Hematopoietic multipotent progenitor cell treated with erythropoietin and hydrocortisone succinate and interleukin-3 and kit ligand, for 8 days (in vitro differentiated cells): Measurements from ENCODE around the gene ADNP.

Experiments
- DNase-seq: peaks from one replicate; pipeline ENCODE4 v3.0.0-alpha.2; 2015

The ADNP gene

DNA sequence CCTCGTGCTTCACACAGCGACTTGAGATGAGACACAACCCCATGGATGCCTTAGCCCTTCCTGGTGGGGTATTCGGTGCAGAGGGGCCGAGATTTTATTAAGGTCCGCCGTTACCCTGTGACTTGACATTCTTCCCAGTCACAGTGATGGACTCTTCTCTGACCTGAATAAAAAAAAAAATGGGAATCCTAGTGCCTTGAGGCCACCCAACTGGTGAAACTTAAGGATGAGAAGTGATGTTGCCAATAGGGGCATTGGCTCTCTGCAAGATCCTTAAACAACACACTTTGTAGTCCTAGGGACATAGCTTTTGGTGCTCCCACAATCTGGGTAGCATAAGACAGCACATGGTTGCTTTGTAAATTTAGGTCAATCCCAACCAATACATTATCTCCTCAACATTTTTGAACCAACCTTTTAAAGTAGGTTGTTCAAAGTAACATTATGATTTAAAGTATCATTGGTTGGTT is 814 bp upstream of the ADNP start:
- DNase-seq: peak; percentile 35

DNA sequence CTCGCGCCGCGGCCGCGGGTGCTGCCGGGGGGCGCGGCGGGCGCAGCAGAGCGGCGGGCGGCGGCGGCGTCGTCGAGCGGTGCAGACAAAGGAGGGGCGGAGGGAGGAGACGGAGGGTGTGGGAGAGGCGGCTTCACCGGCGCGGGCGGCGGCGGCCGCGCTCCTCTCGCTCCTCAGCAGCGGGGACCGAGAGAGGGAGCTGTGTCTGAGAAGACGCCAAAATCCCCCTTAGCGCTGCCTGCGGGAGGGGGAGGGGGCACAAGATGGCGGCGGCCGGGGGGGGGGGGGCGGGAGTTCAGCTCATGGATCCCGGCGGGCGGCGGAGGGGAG is 296 bp downstream of the ADNP start:
- DNase-seq: no peak

DNA sequence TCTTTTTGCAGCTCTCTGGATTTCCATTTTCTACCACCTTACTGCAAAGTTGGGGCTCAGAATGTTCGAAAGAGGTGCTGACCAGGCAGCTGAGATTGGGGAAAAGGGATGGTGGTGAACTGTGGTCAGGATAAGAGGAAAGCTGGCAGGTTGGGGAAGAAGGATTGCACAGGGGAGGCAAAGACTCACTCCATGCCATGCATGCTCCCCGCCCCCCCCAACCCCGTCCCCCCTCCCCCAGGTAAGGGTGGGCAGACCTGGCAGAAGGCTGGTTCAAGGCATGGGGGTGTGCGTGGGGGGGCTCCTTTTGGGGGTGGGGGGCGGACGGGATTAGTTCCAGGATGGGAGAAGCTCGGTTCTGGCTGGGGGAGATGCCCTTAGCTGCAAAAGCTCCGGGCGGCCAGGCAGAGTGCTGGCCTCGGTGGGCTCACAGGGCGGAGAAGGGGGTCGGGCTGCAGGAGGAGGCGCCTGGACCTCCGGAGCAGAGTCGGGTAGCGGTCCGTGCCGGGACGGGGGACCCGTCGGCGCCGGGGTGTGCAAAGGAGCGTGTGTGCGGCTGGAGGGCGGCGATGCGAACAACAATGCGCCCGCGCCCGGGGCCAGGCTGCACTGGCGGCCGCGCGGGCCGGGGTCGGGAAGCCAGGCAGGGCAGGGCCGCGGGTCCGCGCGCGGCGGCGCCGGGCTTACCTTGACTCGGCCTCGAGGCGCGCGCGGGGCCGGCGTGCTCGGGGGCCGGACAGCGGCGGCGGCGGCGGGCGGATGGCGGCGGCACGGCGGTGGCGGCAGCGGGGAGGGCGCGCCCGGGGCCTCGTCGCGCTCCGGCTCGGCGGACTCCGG is 880 bp downstream of the ADNP start:
- no peak for DNase-seq

DNA sequence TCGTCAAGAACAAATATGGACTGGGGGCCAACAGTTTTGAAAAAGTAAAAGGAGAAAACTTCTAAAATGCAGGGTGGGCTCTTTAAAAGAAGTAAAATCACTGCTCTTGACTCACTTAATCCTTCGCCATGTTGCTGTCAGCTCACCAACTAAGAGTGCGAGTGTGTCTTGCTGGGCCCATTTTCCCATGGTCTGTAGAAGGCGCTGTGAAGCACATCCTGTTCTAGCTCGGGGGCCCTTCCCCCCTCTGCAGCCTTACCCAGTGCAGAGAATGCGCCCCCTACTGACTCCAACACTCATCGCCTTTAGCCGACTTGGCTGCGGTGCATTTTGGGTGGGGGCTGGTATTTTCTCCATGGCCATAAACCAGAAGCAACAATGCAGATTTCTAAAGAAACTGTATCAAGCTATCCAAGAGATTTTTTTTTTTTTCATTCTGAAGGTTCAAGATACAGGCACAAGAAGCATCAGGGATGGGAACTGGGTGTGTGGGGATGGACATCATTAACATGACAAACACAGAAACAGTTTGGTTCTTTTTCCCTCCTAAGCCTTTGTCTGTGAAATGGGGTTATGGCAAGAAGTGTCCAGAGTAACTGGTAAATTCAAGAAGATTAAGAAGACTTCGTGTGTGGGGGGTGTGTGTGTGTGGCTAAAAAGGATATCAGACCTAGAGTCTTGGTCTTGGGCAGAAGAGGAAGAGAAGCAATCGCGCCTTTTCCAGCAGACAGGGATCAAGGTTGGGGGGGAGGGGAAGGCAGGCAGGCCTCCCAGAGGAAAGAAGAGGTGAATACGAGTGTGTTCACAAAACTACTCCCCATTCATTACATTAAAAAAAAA is 1.7 kb downstream of the ADNP start:
- peak; percentile 96 for DNase-seq

DNA sequence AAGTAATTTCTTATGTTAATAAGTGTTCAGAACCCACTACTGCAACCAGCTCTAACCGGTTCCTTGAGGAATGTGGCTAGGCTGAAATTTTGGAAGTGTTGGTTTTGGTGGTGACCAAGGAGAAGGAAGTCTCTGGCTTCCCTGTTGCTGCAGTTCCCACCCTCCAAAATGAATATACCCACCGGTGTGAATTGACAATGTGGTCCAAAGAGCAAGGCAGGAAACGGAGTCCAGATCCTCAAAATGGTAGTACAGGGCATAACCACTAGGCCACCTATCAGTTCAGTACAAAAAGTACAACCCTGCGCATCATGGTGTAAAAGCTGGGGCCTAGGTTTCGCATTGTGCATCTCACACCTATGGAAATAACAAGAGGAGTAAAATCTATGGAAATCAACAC is 2.8 kb downstream of the ADNP start:
- DNase-seq: peak; percentile 29

DNA sequence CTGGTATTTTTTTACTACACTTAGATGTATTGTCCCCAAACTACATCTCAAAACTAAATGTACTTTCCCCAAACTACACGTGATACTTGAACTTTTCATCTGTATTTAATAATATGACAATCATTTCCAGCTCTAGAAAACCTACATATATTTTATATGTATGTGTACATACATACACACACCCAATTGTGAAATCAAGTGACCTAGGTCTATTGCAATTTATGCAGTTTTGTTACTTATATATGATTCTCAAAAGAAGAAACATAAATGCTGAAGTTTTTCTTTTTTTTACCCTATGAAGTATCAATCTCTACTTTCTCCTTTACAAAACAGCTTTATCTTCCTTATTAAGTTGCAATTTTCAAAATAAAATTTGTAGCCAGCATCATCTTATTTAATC is 4.7 kb downstream of the ADNP start:
- DNase-seq: no peak

DNA sequence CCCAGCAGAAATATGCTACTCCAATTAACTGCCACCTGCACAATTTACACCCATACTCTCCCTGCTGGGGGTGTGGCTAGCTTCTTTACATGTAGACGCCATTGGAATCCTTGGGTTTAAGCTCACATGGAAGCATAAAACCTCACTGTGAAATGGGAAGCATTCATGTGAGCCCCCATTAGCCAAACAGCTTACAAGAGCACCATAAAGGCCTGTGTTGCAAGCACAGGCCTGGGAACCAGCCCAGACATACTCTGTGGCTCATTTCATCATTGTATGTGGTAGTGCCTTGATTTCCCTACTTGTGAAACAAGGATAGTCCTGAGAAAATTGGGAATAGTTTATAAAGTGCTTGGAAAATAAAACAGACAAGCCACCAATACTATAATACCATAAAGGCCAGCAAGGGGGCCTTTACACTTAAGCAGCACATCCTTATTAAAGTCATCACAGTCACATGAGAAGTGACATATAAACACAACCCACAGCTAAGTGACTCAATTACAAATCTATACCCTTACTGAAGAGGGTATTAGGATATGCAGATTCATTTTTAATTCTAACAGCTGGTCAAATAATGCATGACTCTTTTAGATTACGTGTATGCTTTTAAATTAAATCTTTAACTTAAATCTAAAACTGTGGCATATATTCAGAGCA is 6.8 kb downstream of the ADNP start:
- no peak for DNase-seq

DNA sequence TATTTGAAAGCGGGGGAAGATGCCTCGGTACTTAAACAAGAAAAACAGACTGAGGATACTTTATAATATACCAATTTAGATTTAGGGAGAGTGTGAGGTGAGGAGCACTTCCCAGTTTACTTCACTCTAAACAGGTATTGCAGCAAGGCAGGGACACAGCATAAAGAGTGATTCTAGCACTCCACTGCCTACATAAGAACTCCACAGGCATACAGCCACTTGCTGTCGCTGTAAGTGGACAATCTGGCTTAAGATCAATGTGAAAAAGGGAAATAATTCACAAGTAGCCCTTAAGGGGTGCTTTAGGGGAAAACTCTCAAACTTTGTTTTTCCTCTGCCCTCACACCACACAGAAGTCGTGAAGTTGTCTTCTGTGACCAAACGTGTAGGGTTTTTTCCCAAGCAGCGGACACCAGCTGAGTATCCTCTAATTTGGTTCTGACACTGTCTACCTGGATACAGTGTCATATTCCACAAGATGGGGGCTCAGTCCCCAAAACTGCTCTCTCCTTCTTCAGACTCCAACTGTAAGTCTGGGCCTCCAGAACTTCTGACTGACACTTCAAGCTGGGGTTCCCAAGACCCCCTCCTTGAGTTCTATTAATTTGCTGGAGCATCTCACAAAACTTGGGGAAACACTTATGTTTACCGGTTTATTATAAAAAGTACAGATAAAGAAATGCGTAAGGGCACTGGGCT is 9.3 kb downstream of the ADNP start:
- DNase-seq: no peak

DNA sequence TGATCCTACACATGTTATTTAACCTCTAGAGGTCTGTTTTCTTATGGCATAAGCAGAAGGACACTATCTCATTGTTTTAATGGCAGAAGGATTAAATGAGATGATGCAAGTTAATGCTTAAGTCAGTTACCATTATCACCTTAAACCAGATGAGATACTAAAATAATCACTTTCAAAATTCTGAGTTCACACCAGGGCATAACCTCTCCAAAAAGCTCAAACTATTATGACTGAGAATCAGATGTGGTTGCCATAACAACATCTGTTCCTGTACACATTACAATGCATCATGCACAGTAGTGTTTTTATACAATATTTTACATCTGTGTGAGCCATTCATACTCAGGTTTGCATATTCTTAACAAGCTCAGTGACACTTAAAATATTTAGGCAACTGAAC is 10.2 kb downstream of the ADNP start:
- DNase-seq: peak; percentile 68

DNA sequence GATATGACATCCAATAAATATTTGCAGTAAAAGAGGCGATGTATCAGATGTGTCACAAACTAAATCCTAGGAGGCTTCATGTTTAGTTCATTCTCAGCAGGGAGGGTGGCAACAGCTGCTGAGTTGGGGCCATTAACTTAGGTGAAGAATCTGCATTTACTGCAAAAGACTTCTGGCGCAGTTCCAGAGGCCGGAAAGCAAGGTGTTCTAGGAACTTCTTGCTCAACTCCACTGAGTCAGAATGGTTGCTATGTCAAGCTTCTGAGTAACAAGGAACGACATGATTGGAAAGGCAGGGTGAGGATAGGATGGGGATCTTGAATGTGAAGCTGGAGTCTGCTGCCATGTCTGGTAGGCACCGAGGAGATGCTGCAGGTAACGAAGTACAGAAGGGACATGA is 11.7 kb downstream of the ADNP start:
- DNase-seq: no peak

DNA sequence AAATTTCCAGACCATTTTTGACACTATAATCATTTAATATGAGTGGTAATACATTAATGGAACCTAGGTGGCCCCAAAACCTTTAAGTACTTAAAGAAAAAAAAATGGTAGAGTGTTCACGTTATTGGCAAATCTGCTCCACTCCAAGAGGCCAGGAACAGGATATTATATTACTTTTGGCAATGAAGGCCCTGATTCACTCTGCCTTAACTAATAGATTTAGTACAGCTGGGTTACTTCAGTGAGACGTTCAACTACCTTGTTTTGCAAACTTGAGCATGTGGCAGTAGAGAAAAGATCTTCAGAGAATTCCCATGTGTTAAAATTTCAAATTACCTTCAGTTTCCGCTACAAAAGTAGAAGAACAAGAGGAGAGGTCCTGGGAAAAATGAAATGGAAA is 12.8 kb downstream of the ADNP start:
- DNase-seq: no peak

DNA sequence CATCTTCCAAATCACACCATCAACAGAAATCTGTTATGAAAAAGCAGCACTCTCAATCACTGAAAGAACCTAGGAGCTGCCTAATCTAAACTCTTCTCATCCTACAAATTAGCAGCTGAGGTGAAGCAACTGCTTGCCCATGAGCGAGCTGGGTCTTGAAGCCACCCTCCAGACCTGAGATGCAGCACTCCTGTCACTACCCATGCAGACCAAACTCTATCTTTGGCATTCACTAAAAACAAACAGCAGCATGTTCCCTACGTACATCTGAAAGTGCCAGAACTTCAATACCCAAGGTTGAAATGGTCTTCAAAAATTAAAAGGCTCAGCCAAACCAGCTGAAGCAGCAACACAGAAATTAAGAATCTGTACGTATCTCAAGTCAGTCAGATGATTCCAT is 14.3 kb downstream of the ADNP start:
- DNase-seq: no peak

DNA sequence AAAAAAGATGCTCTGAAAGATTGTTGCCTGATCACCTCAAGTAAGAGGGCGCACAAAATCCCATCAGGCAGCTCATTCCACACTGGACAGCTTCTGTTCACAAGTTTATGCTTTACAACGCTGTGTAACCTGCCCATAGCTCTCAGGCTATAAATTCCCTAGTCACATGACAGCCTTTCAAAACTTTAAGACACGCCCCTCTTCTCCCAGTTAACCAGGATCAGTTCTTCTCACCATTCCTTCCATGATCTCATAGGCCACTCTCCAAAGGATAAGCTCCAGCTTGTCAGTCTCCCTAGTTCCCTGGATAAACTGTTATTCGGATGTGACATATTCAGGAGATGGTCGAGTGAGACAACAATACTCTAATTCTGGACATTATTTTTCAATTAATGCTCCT is 15.0 kb downstream of the ADNP start:
- no peak for DNase-seq

DNA sequence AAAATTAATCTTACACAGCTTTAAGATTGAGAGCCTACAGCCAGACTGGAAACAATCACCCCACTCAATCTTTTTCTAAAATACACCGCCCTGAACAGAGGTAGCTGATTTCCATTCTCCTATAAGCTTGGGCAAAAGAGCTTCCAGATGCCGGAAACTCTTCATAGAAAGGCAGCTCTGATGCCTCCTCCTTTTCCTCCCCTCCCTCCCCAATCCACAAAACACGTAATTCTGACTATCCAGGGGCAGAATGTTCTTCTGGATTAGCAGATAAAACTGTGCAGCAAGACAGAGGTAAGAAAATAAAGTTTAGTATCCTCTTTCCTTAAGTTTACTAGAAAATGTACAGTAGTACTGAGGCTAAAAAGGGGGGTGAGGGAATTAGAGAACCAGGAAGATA is 15.8 kb downstream of the ADNP start:
- DNase-seq: no peak

DNA sequence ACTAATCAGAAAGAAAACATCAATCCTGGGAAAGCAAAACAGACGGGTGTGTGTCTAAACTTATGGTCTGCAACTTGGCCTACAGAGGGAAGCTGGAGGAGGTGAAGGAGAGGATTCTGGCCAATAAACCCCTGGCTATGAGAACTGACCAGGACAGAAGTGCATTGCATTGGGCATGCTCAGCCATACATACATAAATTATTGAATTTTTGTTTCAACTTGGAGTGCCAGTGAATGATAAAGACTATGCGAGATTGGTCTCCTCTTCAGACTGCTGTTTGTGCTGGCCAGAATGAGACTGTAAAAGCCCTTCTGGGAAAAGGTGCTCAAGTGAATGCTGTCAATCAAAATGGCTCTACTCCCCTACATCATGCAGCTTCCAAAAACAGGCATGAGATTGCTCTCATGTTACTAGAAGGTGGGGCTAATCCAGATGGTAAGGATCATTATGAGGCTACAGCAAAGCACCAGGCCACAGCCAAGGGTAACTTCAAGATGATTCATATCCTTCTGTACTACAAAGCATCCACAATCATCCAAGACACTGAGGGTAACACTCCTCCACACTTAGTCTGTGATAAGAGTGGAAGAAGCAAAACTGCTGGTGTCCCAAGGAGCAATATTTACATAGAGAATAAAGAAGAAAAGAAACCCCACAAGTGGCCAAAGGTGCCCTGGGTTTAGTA is 17.4 kb downstream of the ADNP start:
- peak; percentile 38 for DNase-seq

DNA sequence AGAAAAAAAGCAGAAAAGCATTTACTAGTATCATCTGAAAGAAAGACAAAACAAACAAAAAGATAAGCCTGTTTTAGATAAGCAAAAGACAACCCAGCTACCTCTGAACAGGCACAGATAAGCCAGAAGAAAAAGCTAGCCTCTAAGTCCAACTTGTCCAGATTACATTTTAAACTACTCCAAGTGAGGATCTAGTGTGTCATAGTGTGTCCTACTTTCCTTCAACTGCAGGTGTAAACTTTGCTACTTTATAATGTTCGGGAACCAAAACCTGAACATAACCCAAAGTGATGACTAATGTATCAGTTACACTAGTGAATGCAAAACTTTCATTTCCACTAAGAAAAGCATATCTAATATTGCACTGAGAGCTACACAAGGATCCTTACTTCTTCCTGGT is 19.5 kb downstream of the ADNP start:
- DNase-seq: peak; percentile 35

DNA sequence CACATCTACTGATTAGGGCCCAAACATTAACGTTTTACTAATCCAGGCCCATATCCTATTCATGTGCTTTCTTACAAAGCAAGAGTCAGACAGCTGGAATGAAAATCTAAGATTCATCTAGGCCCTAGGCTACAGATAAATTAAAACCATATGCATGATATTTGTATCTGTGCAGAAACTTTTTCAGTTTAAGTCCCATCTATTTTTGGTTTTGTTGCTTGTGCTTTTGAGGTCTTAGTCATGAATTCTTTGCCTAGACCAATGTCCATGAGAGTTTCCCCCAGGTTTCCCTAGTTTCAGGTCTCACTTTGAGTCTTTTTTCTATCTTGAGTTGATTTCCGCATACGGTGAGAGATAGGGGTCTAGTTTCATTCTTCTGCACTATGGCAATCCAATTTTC is 20.2 kb downstream of the ADNP start:
- DNase-seq: no peak

DNA sequence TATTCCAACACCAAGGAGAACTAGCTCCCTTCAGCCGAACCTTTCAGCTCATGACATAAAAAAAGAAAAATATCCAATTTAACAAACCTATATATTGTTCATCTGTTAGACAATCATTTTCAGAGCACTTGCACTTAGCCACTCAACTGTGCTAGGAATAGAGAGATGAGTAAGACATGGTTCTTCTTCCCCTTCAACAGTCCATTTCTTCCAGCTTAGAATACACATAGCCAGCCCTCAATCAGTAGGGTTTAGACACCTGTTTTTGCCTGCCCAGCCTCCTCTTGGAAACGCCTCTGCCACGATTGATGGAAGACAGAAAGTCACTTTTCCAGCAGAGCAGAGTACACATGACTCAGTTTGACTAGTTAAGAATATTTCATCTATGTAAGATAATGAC is 21.8 kb downstream of the ADNP start:
- DNase-seq: no peak

DNA sequence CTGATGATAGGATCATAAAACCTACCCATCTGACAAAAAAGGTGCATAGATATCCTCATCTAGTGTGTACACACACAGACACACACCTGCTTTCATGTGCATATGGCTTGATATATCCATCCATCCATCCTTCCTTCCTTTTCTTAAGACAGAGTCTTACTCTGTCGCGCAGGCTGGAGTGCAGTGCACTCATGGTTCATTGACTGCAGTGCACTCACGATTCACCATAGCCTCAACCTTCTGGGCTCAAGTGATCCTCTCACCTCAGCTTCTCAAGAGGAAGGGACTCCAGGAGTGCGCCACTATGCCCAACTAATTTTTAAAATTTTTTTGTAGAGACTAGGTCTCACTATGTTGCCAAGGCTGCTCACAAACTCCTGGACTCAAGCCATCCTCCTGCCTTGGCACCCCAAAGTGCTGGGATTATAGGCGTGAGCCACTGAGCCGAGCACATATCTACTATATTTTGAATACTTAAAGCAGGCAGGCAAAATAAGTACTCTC is 27.1 kb downstream of the ADNP start:
- DNase-seq: no peak

DNA sequence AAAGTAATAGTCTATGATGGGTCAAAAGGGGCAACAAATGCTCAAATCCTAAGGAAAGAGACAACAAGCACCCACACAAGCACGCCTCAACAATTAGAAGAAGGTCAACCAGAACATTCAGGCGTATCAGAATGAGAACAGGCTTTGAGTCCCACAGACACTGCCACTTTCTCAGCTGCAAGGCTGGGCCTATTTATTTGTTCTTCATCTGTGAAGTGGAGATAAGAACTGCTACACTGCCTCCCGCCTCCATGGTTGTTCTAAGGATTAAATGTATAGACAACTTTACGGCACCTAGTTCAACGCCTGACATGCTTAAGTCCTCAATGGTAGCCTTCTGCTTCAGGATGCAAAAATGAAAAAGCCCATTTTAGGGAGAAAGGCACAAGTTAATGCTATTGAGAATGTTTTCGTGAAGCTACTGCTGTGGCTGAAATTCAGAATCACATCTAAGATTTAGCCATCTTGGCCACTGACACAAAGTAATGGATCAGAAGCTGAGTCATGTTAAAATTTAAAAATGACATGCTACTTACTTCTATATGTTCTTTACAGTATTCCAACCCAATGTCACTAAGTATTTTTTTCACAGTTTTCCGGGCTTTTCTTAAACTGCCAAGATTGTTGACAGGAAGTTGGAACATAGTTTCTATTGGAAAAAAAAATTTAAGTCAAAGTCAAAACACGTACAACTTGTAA is 27.7 kb downstream of the ADNP start:
- peak; percentile 95 for DNase-seq

DNA sequence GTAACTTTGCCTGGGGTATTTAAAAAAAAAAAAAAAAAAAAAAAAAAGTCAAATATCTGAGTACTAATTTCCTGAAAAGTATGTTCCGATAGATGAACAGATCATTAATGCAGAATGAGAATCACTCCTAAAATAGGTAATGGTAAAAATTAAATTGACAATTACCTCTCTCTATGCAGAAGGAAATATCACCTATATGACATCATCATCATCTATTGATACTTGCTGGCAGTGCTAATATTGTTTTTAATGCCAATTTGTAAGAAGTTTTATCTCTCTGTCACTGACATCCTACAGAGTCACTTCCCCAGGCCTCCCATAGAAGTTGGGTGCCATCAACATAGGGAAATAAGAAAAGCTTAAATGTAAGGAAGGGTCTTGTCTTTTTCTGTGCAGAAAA is 29.9 kb downstream of the ADNP start:
- no peak for DNase-seq

DNA sequence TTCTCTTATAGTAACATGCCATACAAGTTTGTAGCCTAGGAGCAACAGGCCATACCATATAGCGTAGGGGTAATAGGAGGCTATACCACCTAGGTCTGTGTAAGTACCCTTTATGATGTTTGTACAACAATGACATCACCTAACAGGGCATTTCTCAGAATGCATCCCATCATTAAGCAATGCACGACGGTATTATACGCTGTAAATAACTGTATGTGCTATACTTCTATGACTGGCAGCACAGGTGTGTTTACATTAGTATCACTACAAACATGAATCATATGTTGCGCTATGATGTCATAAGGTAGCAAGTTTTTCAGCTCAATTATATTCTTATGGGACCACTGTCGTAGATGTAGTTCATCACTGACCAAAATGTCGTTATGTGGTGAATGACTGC is 31.0 kb downstream of the ADNP start:
- DNase-seq: no peak
